SW480 (cell line): ENCODE measurements around the gene TMEM41B.
"Not testable (repeated sequence)": the region's sequence is repeated elsewhere in the genome, so short reads cannot be mapped to it uniquely, and the experiment has no call there.

Experiments
- DNase-seq: peaks from one replicate; pipeline ENCODE4 v3.0.0-alpha.2; 2016; ENCODE audit warnings: low spot score

The TMEM41B gene

GRCh38 chr11:9304178-9304577 is 10.2 kb downstream of the TMEM41B start:
- no peak for DNase-seq

- no peak for DNase-seq
Observed at GRCh38 chr11:9302448-9302847, 11.9 kb downstream of the TMEM41B start.

- DNase-seq, result no peak
Observed at GRCh38 chr11:9301720-9302119, 12.7 kb downstream of the TMEM41B start.

- no peak for DNase-seq
Observed at GRCh38 chr11:9293646-9294045, 20.7 kb downstream of the TMEM41B start.

- no peak for DNase-seq
Observed at GRCh38 chr11:9285850-9286587, 28.4 kb downstream of the TMEM41B start.

- peak; percentile 34 for DNase-seq
Observed at GRCh38 chr11:9280655-9281301, 33.6 kb downstream of the TMEM41B start.

GRCh38 chr11:9277176-9277575 is 37.2 kb downstream of the TMEM41B start:
- DNase-seq, result no peak

GRCh38 chr11:9276571-9276970 is 37.8 kb downstream of the TMEM41B start:
- DNase-seq, result no peak

GRCh38 chr11:9274499-9275258 is 39.7 kb downstream of the TMEM41B start:
- DNase-seq, result no peak

- no peak for DNase-seq
Observed at GRCh38 chr11:9273376-9274336, 40.7 kb downstream of the TMEM41B start.

GRCh38 chr11:9269492-9270013 is 44.8 kb downstream of the TMEM41B start:
- DNase-seq, result peak; percentile 26

GRCh38 chr11:9267680-9268079 is 46.7 kb downstream of the TMEM41B start:
- DNase-seq, result no peak

GRCh38 chr11:9266926-9267325 is 47.5 kb downstream of the TMEM41B start:
- DNase-seq, result no peak

- DNase-seq, result no peak
Observed at GRCh38 chr11:9266132-9266736, 48.2 kb downstream of the TMEM41B start.

GRCh38 chr11:9265211-9266131 is 48.9 kb downstream of the TMEM41B start, which contains the start of gene DENND5A:
Gene DENND5A (minus strand): TSS chr11:9265350. CDS start chr11:9265069, 281 bp downstream.
- DNase-seq, result peak; percentile 83

GRCh38 chr11:9264316-9265210 is 49.8 kb downstream of the TMEM41B start:
- peak; percentile 49 for DNase-seq

GRCh38 chr11:9263840-9264315 is 50.5 kb downstream of the TMEM41B start:
- no peak for DNase-seq

- DNase-seq, result not testable (repeated sequence)
Observed at GRCh38 chr11:9260838-9261146, 53.6 kb downstream of the TMEM41B start.
